Panc1 (cell line): ENCODE measurements around the gene CETN3.

Source experiments
- POLR2AphosphoS5 ChIP-seq: IDR thresholded peaks from 2 replicates; pipeline ENCODE4 v1.6.1; 2012; ENCODE audit warnings: mild to moderate bottlenecking, low read depth, low read length, moderate library complexity
- REST ChIP-seq, 2 experiments: IDR thresholded peaks; 2 replicates each; pipeline ENCODE4 v1.6.1; 2011 to 2012; ENCODE audit warnings: low read depth in 2 of 2, control low read depth in 1 of 2, low read length in 1 of 2, mild to moderate bottlenecking in 1 of 2, moderate library complexity in 1 of 2; ENCODE audit not compliant: insufficient read depth in 1 of 2
- SIN3A ChIP-seq: IDR thresholded peaks from 2 replicates; pipeline ENCODE4 v1.6.1; 2012; ENCODE audit warnings: low read depth, mild to moderate bottlenecking, low read length, moderate library complexity, borderline replicate concordance; ENCODE audit not compliant: insufficient read depth
- TF ChIP-seq, protein P1 (sequence below): fragments of 450-650 bp; IDR thresholded peaks from 2 replicates; pipeline ENCODE4 v1.5.1; 2017; ENCODE audit warnings: mild to moderate bottlenecking

DNA sequence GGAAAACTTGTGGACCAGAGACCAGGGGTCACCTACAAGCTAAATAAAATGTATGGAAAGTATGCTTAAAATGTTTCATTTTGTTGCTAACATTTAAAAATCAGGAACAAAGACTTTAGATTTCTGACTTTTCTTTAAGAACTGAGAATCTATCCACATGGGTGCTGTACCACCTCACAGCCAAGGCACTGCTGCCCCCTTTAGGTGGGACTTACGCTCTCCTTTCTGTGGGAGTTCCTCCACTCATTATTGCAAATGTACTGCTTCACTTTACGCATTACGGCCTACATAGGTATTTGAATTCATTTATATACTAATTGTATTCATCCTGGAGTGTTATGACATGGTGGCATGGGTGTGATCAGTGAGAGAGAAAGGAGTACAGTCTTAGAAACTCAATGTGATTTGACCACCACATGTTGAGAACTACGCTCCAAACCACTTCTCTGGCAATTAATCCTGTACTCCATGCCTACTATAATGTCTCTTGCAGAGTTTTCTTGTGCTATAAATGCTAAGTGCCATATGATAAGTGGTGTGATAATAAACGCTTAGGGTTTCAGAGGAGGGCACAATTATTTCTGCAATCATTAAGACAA is 24.7 kb upstream of the CETN3 start:
- no peak for TF ChIP-seq REST (IDR thresholded peaks at IDR 0.05; ENCODE audit: insufficient read depth in 1 of 2, low read depth in 2 of 2, low read length in 1 of 2)
- TF ChIP-seq, protein P1, sequence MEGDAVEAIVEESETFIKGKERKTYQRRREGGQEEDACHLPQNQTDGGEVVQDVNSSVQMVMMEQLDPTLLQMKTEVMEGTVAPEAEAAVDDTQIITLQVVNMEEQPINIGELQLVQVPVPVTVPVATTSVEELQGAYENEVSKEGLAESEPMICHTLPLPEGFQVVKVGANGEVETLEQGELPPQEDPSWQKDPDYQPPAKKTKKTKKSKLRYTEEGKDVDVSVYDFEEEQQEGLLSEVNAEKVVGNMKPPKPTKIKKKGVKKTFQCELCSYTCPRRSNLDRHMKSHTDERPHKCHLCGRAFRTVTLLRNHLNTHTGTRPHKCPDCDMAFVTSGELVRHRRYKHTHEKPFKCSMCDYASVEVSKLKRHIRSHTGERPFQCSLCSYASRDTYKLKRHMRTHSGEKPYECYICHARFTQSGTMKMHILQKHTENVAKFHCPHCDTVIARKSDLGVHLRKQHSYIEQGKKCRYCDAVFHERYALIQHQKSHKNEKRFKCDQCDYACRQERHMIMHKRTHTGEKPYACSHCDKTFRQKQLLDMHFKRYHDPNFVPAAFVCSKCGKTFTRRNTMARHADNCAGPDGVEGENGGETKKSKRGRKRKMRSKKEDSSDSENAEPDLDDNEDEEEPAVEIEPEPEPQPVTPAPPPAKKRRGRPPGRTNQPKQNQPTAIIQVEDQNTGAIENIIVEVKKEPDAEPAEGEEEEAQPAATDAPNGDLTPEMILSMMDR = peak; percentile 83
- no peak for TF ChIP-seq POLR2AphosphoS5
- no peak for TF ChIP-seq SIN3A
